Activated naive CD4-positive, alpha-beta T cell treated with anti-CD3 and anti-CD28 coated beads, Interleukin-2, amount 10 ng/mL, durations not matched to agents 7 days and 5 days (primary cell): ENCODE data around the gene MEFV.
"Not testable (repeated sequence)": the region's sequence is repeated elsewhere in the genome, so short reads cannot be mapped to it uniquely, and the experiment has no call there.

Experiments
- CTCF ChIA-PET: fragments of 350-600 bp; sonication (Branson Sonifier 250); formaldehyde crosslinking; loops from one replicate; lab custom pipeline; 2021; ENCODE audit warnings: antibody characterized with exemption; lab: Charles Lee
- DNase-seq: peaks from one replicate; pipeline ENCODE4 v3.0.0-alpha.2; 2020
- H3K27ac Mint-ChIP-seq: one replicate; pipeline ENCODE4 v1.8.0; 2021; ENCODE audit warnings: mild to moderate bottlenecking, moderate library complexity, mixed read lengths
- H3K27me3 Mint-ChIP-seq: one replicate; pipeline ENCODE4 v1.8.0; 2021; ENCODE audit warnings: mild to moderate bottlenecking, mixed read lengths
- H3K36me3 Mint-ChIP-seq: one replicate; pipeline ENCODE4 v1.8.0; 2021; ENCODE audit warnings: mixed read lengths
- H3K4me1 Mint-ChIP-seq: one replicate; pipeline ENCODE4 v1.8.0; 2021; ENCODE audit warnings: mixed read lengths
- H3K4me3 Mint-ChIP-seq: one replicate; pipeline ENCODE4 v1.8.0; 2021; ENCODE audit warnings: mild to moderate bottlenecking, moderate library complexity, mixed read lengths
- H3K9me3 Mint-ChIP-seq: one replicate; pipeline ENCODE4 v1.8.0; 2021; ENCODE audit warnings: mixed read lengths

MEFV gene

DNA sequence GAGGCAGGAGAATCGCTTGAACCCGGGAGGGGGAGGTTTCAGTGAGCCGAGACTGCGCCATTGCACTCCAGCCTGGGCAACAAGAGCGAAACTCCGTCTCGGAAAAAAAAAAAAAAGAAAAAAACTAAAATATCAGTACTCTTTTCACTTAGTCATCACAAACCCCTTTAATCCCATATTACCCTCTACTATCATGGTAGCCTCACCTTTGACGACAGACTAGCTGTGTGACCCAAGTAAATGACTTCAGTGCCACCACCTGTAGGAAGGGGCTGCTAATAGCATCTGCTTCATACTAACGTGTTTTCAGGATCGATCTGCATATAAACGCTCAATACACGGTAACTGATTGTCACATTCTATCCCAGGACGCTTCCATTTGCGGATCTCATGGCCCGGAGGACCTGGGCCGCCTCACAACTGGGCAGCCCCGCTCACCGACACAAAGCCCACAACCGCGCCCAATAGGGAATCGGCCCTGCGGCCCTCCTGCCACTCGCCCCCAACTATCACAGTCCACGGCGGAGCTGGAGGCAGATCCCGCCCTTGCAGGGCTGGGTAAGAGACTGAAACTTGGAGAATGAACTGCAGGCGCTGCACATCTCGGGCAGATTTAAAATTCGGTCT, 25.8 kb upstream of the MEFV start:
- H3K9me3 Mint-ChIP-seq = peaks cover 26% of the 10 kb centered on the region
- no peak for DNase-seq
- peaks cover 20% of the 10 kb centered on the region for H3K27me3 Mint-ChIP-seq
- H3K27ac Mint-ChIP-seq = peak overlapping the region; percentile 100
- peaks cover 31% of the 10 kb centered on the region for H3K4me1 Mint-ChIP-seq
- peaks cover 37% of the 10 kb centered on the region for H3K36me3 Mint-ChIP-seq
- CTCF ChIA-PET = interaction anchor here (0.9 to 1.9 kb wide), 3 partner anchors 15 to 249 kb away, joined by 3 to 6 read pairs (median 4); no protein-coding TSS in a partner anchor
- H3K4me3 Mint-ChIP-seq = peak overlapping the region; percentile 91

DNA sequence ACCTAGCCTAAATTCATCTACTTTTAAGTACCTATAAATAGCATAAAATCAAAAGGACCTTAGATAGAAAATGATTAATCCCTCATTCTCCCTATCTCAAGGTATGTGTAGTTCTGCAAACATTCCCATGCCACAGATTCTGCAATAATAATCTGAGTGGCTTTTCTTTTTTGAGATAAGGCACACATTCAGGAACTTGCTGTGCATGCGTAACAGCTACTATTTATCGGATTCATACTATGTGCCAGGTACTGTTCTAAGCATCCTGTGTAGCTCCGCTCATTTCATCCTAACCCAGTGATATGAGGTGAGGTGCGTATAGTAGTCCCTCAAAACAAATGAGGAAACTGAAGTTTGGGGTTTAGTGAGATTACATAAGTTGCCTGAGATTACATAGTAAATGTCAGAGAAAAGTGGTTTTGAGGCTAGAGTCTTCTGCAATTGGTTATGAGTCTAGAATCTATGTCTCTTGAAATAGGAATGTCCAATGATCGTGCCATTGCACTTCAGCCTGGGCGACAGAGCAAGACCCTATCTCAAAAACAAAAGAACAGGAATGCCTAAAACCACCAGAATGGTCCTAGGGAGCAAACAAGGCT, 24.9 kb upstream of the MEFV start:
- Mint-ChIP-seq H3K27ac (no peak overlapping the region), H3K4me1 (peaks cover 30% of the 10 kb centered on the region), H3K4me3 (peak overlapping the region; percentile 43), H3K9me3 (peaks cover 22% of the 10 kb centered on the region), H3K27me3 (peaks cover 29% of the 10 kb centered on the region), H3K36me3 (peaks cover 28% of the 10 kb centered on the region)
- no peak for DNase-seq
- CTCF ChIA-PET = interaction anchor here (1.9 kb wide), 1 partner anchor 14 kb away, joined by 6 read pairs; no protein-coding TSS in a partner anchor

DNA sequence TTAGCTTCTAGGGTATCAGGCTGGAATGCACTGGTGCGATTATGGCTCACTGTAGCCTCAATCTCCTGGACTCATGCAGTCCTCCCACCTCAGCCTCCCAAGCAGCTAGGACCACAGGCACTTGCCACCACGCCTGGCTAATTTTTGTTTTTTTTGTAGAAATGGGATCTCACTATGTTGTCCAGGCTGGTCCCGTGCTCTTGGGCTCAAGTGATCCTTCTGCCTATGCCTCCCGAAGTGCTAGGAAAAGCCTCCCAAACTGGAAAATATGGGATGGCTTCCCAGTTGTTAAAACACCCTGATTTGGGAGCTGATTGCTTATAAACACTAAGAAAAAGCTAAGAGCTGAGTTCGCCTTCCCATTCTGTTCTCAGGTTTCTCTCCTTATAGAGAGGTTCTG, 20.2 kb upstream of the MEFV start:
- H3K4me3 Mint-ChIP-seq = no peak overlapping the region
- no peak for DNase-seq
- no peak overlapping the region for H3K27ac Mint-ChIP-seq
- H3K4me1 Mint-ChIP-seq = no peaks in the 10 kb centered on the region
- H3K9me3 Mint-ChIP-seq = peaks cover 28% of the 10 kb centered on the region
- H3K27me3 Mint-ChIP-seq = peaks cover 36% of the 10 kb centered on the region
- peaks cover 4% of the 10 kb centered on the region for H3K36me3 Mint-ChIP-seq
- CTCF ChIA-PET = interaction anchor here (1.5 kb wide), 1 partner anchor 10 kb away, joined by 3 read pairs; no protein-coding TSS in a partner anchor

DNA sequence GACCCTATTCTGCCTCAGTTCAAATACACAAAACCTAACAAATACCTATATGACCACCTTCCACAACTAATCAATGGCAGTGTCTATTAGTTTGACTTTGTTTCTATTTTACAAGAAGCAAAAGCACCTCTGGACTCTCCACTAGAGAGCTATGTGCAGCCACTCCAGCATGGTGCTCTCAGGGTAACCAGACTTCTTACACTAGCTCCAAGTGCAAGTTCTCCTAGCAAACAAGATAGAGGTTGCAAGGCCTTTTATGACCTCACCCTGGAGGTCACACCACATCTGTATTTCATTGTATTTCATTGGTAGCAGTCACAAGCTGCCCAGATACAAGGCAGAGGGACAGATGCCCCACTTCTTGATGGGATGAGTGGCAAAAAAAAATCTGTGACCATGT, 18.5 kb upstream of the MEFV start:
- Mint-ChIP-seq H3K4me1 (no peaks in the 10 kb centered on the region), H3K4me3 (no peak overlapping the region)
- CTCF ChIA-PET = no interaction called here

DNA sequence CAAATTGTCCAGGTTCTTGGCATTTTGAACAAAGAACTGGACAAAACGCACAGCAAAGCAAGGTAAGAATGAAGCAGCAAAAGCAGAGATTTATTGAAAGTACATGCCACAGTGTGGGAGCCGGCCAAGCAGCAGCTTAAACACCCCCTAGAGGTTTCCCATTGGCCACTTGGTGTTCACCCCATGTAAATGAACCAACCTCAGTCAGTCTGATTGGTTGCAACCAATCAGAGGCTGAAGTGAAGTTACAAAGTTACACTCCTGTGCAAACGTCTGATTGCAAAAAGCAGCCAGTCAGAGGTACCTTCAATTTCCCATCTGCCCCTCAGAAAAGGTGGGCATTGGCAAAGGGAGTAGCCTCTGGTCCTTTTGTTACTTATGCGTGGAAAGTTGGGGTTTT, 18.1 kb upstream of the MEFV start:
- Mint-ChIP-seq H3K9me3 (peaks cover 35% of the 10 kb centered on the region), H3K4me3 (no peak overlapping the region), H3K4me1 (no peaks in the 10 kb centered on the region), H3K36me3 (peaks cover 6% of the 10 kb centered on the region), H3K27ac (no peak overlapping the region), H3K27me3 (peaks cover 35% of the 10 kb centered on the region)
- no peak for DNase-seq
- CTCF ChIA-PET = no interaction called here

More for the DNA sequence above, 18.5 kb upstream of the MEFV start:
- Mint-ChIP-seq H3K36me3 (peaks cover 5% of the 10 kb centered on the region), H3K27ac (no peak overlapping the region), H3K9me3 (peaks cover 32% of the 10 kb centered on the region), H3K27me3 (peaks cover 36% of the 10 kb centered on the region)
- DNase-seq = no peak

DNA sequence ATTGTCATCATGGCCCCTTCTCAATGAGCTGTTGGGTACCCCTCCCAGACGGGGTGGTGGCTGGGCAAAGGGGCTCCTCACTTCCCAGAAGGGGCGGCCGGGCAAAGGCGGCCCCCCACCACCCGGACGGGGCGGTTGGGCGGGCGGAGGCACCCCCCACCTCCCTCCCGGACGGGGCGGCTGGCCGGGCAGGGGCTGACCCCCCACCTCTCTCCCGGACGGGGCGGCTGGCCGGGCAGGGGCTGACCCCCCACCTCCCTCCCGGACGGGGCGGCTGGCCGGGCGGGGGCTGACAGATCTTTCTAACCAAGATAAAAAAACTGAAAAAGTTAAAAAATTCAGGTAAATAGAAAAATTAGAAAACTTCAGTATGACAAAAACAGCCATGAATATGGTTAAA, 14.8 kb upstream of the MEFV start:
- H3K4me3 Mint-ChIP-seq, DNase-seq, H3K27ac Mint-ChIP-seq, CTCF ChIA-PET, H3K4me1 Mint-ChIP-seq: not testable (repeated sequence)
- Mint-ChIP-seq H3K36me3 (peaks cover 31% of the 10 kb centered on the region), H3K27me3 (peaks cover 13% of the 10 kb centered on the region), H3K9me3 (peaks cover 56% of the 10 kb centered on the region)

DNA sequence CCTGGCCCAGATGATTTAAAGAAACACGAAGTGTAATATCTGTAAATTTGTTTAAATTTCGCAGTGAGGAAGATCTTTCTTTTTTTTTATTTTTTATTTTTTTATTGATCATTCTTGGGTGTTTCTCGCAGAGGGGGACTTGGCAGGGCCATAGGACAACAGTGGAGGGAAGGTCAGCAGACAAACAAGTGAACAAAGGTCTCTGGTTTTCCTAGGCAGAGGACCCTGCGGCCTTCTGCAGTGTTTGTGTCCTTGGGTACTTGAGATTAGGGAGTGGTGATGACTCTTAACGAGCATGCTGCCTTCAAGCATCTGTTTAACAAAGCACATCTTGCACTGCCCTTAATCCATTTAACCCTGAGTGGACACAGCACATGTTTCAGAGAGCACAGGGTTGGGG, 14.3 kb upstream of the MEFV start:
- CTCF ChIA-PET, H3K27ac Mint-ChIP-seq: not testable (repeated sequence)
- peaks cover 56% of the 10 kb centered on the region for H3K9me3 Mint-ChIP-seq

DNA sequence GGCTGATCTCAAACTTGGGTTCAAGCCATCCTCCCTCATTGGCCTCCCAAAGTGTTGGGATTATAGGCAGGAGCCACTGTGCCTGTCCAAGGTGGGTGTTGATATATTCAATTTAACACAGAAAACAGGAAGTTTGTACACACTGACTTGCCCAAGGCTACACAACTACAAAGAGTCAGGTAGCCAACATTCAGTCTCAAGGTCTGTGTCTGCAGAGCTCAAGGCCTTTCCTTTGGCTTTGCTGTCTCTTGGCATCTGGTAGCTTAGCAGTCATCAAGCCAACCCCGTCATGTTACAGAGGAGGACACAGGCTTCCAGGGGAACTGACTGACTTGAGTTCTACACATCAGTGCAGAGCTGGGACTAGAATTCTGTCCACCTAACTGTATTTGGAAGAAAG, 11.9 kb upstream of the MEFV start:
- CTCF ChIA-PET = interaction anchor here (1.1 to 2.0 kb wide), 3 partner anchors 14 to 231 kb away, joined by 3 to 6 read pairs (median 6); no protein-coding TSS in a partner anchor
- Mint-ChIP-seq H3K4me1 (peaks cover 22% of the 10 kb centered on the region), H3K36me3 (peaks cover 48% of the 10 kb centered on the region), H3K27me3 (no peaks in the 10 kb centered on the region), H3K27ac (no peak overlapping the region), H3K9me3 (peaks cover 48% of the 10 kb centered on the region), H3K4me3 (no peak overlapping the region)
- DNase-seq = no peak

More for the DNA sequence above, 14.3 kb upstream of the MEFV start:
- H3K4me1 Mint-ChIP-seq, H3K27me3 Mint-ChIP-seq, DNase-seq, H3K4me3 Mint-ChIP-seq: not testable (repeated sequence)
- H3K36me3 Mint-ChIP-seq = peaks cover 32% of the 10 kb centered on the region

DNA sequence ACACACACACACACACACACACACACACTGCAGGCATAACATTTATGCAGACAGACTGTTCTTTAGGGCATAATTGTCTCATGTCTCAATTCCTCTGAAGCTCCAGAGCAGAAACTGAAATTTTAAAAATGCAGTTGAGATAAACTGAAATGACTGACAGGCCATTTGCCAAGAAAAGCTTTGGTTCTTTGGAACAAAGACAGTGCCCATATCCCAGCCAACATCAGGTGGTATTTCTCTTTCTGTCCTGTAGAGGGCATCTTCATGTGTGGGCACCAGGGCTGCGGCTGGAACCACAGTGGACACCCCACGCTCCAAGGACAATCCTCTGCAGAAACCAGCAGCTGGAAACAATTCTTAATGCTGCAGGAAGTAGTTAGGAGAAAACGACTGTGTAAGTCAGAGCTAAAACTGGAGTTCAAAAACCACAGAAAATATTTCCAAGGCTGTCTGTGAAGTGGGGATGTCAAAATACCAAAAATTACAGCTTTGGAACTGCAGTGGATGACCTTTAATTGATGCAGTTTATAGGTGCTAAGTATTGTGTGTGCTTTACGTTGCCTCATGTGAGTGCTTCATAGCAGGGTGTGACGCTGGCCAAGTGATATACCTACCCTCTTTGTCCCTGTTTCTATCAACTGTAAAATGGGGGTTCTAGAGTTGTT, 10.6 kb upstream of the MEFV start:
- peaks cover 32% of the 10 kb centered on the region for H3K4me1 Mint-ChIP-seq

DNA sequence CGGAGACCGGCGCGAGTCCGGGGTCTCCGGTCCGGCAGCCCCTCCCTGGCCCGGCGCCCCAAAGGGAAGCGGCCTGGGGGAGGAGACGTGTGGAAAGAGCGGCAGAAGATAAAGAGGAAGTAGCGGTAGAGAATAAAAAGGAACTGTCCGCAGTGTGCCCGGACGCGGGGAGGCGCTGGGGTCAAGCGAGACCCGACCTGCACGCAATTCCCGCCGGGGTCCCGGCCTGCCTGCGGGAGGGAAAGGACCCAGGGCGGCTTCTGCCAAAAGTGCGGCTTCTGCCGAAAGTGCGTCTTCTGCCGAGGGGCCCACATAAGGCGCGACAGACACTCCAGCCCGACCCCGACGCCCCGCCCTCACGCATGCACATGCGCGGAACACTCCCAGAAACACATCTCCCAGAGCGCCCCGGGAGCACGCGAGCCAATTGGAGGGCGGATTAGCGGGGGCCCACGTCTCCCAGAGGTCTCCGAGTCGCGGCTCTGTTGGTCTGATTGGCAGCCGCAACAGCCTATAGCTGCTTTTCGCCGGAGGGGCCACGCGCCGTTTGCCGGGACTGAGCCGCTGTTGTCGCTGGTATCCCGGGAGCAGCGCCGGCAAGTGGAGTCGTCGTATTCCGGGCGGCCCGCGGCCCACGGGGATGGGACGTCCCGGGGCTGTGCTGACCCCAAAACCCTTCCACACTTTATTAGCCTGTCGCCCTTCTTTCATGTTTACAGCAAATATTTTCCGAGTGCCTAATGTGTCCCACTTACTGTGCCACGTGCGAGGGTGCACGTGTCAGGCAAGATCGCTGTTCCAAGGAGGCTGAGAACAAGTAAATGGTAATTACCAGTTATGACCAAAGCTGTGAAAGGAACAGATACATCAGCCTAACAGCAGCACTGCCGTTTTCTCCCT, 8.0 kb upstream of the MEFV start:
- peak overlapping the region; percentile 97 for H3K27ac Mint-ChIP-seq
- peaks cover 44% of the 10 kb centered on the region for H3K9me3 Mint-ChIP-seq
- CTCF ChIA-PET = no interaction called here
- no peaks in the 10 kb centered on the region for H3K27me3 Mint-ChIP-seq
- H3K4me1 Mint-ChIP-seq = peaks cover 35% of the 10 kb centered on the region
- peak overlapping the region; percentile 84 for H3K4me3 Mint-ChIP-seq
- DNase-seq = peak; percentile 97
- peaks cover 55% of the 10 kb centered on the region for H3K36me3 Mint-ChIP-seq

More for the DNA sequence above, 10.6 kb upstream of the MEFV start:
- Mint-ChIP-seq H3K9me3 (peaks cover 50% of the 10 kb centered on the region), H3K36me3 (peaks cover 58% of the 10 kb centered on the region), H3K27me3 (no peaks in the 10 kb centered on the region), H3K27ac (no peak overlapping the region), H3K4me3 (no peak overlapping the region)
- DNase-seq = no peak
- CTCF ChIA-PET = interaction anchor here (0.9 to 2.0 kb wide), 6 partner anchors 10 to 126 kb away, joined by 3 to 6 read pairs (median 4); no protein-coding TSS in a partner anchor

DNA sequence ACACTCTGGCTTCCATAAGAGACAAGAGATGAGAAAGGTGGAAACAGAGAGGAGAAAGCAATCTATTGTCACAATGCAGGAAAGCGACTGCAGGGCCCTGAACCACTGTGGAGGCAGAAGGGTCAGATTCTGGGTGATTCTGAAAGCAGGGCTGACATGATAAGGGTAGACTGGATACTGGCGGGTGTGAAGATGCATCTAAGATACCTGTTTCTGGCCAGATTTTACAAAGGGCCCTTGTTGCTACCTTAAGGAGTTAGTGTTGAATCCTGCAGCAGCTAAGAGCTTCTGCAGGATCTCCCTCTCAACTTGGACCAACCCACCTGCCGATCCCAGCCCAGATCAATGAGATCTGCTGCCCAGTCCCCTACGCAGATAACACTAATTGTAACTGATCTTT, 6.1 kb upstream of the MEFV start:
- H3K4me1 Mint-ChIP-seq = peaks cover 35% of the 10 kb centered on the region
- H3K4me3 Mint-ChIP-seq = peak overlapping the region; percentile 84
- H3K27me3 Mint-ChIP-seq = peaks cover 6% of the 10 kb centered on the region
- peaks cover 30% of the 10 kb centered on the region for H3K9me3 Mint-ChIP-seq
- H3K27ac Mint-ChIP-seq = peak overlapping the region; percentile 97
- no peak for DNase-seq
- CTCF ChIA-PET = interaction anchor here (0.7 kb wide), 1 partner anchor 73 kb away, joined by 3 read pairs; no protein-coding TSS in a partner anchor
- peaks cover 43% of the 10 kb centered on the region for H3K36me3 Mint-ChIP-seq

DNA sequence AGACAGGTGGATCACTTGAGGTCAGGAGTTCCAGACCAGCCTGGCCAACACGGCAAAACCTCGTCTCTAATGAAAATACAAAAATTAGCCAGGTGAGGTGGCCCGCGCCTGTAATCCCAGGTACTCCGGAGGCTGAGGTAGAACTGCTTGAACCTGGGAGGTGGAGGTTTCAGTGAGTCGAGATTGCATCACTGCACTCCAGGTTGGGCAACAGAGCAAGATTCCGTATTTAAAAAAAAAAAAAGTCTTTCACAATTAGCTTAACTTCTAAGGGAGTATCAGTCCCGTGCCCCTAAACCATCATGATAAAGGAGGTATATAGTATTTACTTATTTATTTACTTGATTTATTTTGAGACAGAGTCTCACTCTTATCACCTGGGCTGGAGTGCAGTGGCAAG, 3.4 kb upstream of the MEFV start:
- peaks cover 20% of the 10 kb centered on the region for H3K36me3 Mint-ChIP-seq
- peaks cover 13% of the 10 kb centered on the region for H3K9me3 Mint-ChIP-seq
- H3K4me1 Mint-ChIP-seq = peaks cover 25% of the 10 kb centered on the region
- no peak for DNase-seq
- no peak overlapping the region for H3K4me3 Mint-ChIP-seq
- H3K27ac Mint-ChIP-seq = no peak overlapping the region
- H3K27me3 Mint-ChIP-seq = peaks cover 18% of the 10 kb centered on the region
- CTCF ChIA-PET = no interaction called here

DNA sequence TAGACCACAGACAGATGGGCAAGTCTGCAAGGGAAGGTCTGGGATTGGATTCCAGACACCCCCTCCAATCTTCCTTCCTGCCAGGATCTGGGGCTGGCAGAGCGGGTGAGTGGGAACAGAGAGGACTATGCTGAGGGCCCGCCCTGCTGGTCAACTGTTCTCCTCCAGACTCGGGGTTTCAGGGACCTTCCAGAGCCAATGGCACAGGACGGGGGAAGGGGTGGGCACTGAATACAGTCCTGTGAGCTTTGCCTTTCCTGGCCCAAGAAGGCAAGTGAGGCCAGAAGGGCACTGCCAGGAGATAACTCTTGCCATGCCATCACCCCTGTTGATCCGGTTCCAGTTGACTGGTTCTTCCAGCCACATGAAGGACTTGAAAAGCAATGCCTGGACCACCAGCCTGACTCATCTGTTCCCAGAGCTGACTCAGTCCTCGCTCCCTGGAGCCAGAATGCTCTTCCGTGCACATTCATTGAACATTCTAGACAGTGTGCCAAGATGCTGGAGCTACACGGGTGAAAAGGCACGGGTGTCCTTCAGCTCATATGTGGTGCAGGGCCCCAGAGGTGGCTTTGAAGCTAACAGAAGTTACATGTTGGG, 533 bp upstream of the MEFV start:
- no peak for DNase-seq
- no peak overlapping the region for H3K27ac Mint-ChIP-seq
- CTCF ChIA-PET = interaction anchor here (2.2 kb wide), 1 partner anchor 9 kb away, joined by 4 read pairs; no protein-coding TSS in a partner anchor
- peaks cover 3% of the 10 kb centered on the region for H3K4me1 Mint-ChIP-seq
- no peaks in the 10 kb centered on the region for H3K36me3 Mint-ChIP-seq
- peaks cover 5% of the 10 kb centered on the region for H3K9me3 Mint-ChIP-seq
- no peak overlapping the region for H3K4me3 Mint-ChIP-seq
- peaks cover 24% of the 10 kb centered on the region for H3K27me3 Mint-ChIP-seq
